ENCODE data around the gene NOD2. TPM values are rescaled to one million over a fixed set of nuclear protein-coding genes. Genes with fewer than 3 reads are reported as not detected.

NOD2 gene
- total RNA-seq, 4 donors from 2014 or later = 10.5 to 28.1 (median 21.6) TPM

GRCh38 chr16:50778284-50779163, 85.1 kb downstream of the NOD2 start:
- TF ChIP-seq CTCF (IDR thresholded peaks at IDR 0.05) = no peak
- no peak for TF ChIP-seq POLR2A (IDR thresholded peaks at IDR 0.05)
- WGBS, 2 donors = 33% methylated on average over 1 of the region's 1 CpG
- Histone ChIP-seq H3K9me3 (no peaks in the 10 kb centered on the region), H3K27me3 (no peaks in the 10 kb centered on the region), H3K36me3 (peaks cover 0 to 78% (median 6%) of the 10 kb centered on the region in 3 donors), H3K27ac (no peak overlapping the region), H3K4me1 (no peaks in the 10 kb centered on the region), H3K4me3 (no peak overlapping the region)
- no peak for DNase-seq
- intact Hi-C loops (cut with DNase I) = no loop called here

GRCh38 chr16:50781043-50781442, 87.6 kb downstream of the NOD2 start:
- no peaks in the 10 kb centered on the region for H3K9me3 ChIP-seq
- no peak for DNase-seq
- H3K4me1 ChIP-seq = no peaks in the 10 kb centered on the region
- H3K36me3 ChIP-seq = peaks cover 0 to 91% (median 12%) of the 10 kb centered on the region in 3 donors
- 88 to 92% methylated on average over 7 of the region's 7 CpGs for WGBS, 2 donors
- H3K4me3 ChIP-seq = no peak overlapping the region
- intact Hi-C loops (cut with DNase I) = no loop called here
- H3K27me3 ChIP-seq = no peaks in the 10 kb centered on the region
- no peak overlapping the region for H3K27ac ChIP-seq
- TF ChIP-seq CTCF (IDR thresholded peaks at IDR 0.05) (peak in 1 of 6 experiments; percentile 29), POLR2A (IDR thresholded peaks at IDR 0.05) (no peak)

GRCh38 chr16:50781518-50781917, 88.1 kb downstream of the NOD2 start:
- intact Hi-C loops (cut with DNase I) = no loop called here
- no peaks in the 10 kb centered on the region for H3K27me3 ChIP-seq
- WGBS, 2 donors = 70 to 78% methylated on average over 3 of the region's 3 CpGs
- H3K4me1 ChIP-seq = no peaks in the 10 kb centered on the region
- TF ChIP-seq POLR2A (IDR thresholded peaks at IDR 0.05) = no peak
- no peak for TF ChIP-seq CTCF (IDR thresholded peaks at IDR 0.05)
- peaks cover 0 to 94% (median 12%) of the 10 kb centered on the region in 3 donors for H3K36me3 ChIP-seq
- no peaks in the 10 kb centered on the region for H3K9me3 ChIP-seq
- no peak overlapping the region for H3K4me3 ChIP-seq
- DNase-seq = no peak
- H3K27ac ChIP-seq = no peak overlapping the region

Small RNAs within 50 kb of the gene (small RNA-seq; reads per million reads assigned to genes)
- gene MIR3181 = 0 to 1.0 (median 0.13) reads per million in 4 donors

Other genes with a start within 250 kb of the NOD2 start
- 10 to 100 TPM in 1 of 4 donors, 1 to 10 TPM in 3; 1.1 to 10.5 (median 3.1) TPM for gene NKD1, start 145.2 kb upstream of the NOD2 start, total RNA-seq
- gene SNX20, start 12.3 kb upstream of the NOD2 start, total RNA-seq = 1 to 10 TPM in 2 of 4 donors, under 1 TPM in 2; 0.38 to 2.9 (median 1.7) TPM
- gene CYLD, start 48.5 kb downstream of the NOD2 start, total RNA-seq = 10 to 100 TPM; 22.6 to 45.9 (median 36.0) TPM